Lower lobe of right lung (tissue), 2 donors: Measurements from ENCODE around the gene TEC. TPM values are rescaled to one million over a fixed set of nuclear protein-coding genes. Genes with fewer than 3 reads are reported as not detected.

Experiments used
- ATAC-seq, 2 donors: fragments of 200-7000 bp; cut with Tn5 transposase; one replicate each; pipeline ENCODE4 v1.9.1; 2020 to 2022; ENCODE audit warnings: mild to moderate bottlenecking in 2 of 2, moderate library complexity in 2 of 2
- DNase-seq: peaks from one replicate; pipeline ENCODE4 v3.0.0-alpha.2; 2020
- H3K27ac ChIP-seq: fragments of 200-600 bp; one replicate; pipeline ENCODE4 v1.8.0; 2022
- H3K27me3 ChIP-seq: fragments of 200-600 bp; one replicate; pipeline ENCODE4 v1.8.0; 2022; ENCODE audit warnings: low read depth
- H3K36me3 ChIP-seq: fragments of 200-600 bp; one replicate; pipeline ENCODE4 v1.8.0; 2022; ENCODE audit warnings: mild to moderate bottlenecking
- H3K4me1 ChIP-seq: fragments of 200-600 bp; one replicate; pipeline ENCODE4 v1.8.0; 2022
- H3K4me3 ChIP-seq: fragments of 200-600 bp; one replicate; pipeline ENCODE4 v1.8.0; 2022; ENCODE audit warnings: mild to moderate bottlenecking
- H3K9me3 ChIP-seq: fragments of 200-600 bp; one replicate; pipeline ENCODE4 v1.8.0; 2022
- intact Hi-C: fragments of 100-400 bp; cut with DNase I; formaldehyde crosslinking; loops from one replicate; pipeline ENCODE4 v1.11.0; 2022
- total RNA-seq: library from RNA; stranded (reverse); fragmentation: NEBNext Ultra II Directional; extraction: Animal tissue kit (Norgen Biotek cat#: 25700); gene quantifications from one replicate; pipeline ENCODE4 v1.2.1, GENCODE V29; 2021
- TF ChIP-seq, protein P1 (sequence below): fragments of 200-600 bp; IDR thresholded peaks from one replicate; pipeline ENCODE4 v1.8.0; 2022; ENCODE audit warnings: antibody characterized with exemption, mild to moderate bottlenecking
- donor health status: DM: no; HTN: yes; CAD: no; lungs with severe emphysema.

Gene TEC
- total RNA-seq, 1 donor from 2014 or later = 7.4 TPM

DNA sequence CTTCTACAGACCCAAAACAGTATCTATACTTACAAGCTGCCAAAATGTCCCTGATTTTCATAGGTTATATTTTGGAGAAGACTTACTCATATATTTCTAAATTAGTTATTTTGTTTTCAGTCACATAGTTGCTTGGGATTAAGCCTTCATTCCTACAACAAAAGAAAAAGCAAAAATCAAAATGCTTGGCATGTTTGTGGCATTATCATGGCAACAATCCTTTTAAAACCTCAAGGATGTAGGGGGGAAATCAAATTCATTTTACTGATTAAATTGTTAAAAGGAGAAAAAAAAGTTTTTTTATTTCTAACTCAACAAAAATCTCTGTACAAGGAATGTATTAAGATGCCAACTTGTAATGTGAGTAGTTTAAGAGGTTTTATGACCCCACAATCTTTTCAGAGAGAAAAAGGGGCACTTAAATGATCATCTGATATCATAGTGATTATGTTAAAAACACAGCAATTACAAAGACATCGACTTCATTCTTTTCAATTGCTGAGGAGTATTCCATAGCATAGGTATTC, 159.1 kb downstream of the TEC start:
- Histone ChIP-seq H3K4me1 (no peaks in the 10 kb centered on the region), H3K27ac (no peak overlapping the region), H3K36me3 (no peaks in the 10 kb centered on the region), H3K27me3 (no peaks in the 10 kb centered on the region), H3K9me3 (no peaks in the 10 kb centered on the region), H3K4me3 (no peak overlapping the region)
- ATAC-seq = no peak
- intact Hi-C loops = no loop called here
- DNase-seq = no peak
- TF ChIP-seq, protein P1, sequence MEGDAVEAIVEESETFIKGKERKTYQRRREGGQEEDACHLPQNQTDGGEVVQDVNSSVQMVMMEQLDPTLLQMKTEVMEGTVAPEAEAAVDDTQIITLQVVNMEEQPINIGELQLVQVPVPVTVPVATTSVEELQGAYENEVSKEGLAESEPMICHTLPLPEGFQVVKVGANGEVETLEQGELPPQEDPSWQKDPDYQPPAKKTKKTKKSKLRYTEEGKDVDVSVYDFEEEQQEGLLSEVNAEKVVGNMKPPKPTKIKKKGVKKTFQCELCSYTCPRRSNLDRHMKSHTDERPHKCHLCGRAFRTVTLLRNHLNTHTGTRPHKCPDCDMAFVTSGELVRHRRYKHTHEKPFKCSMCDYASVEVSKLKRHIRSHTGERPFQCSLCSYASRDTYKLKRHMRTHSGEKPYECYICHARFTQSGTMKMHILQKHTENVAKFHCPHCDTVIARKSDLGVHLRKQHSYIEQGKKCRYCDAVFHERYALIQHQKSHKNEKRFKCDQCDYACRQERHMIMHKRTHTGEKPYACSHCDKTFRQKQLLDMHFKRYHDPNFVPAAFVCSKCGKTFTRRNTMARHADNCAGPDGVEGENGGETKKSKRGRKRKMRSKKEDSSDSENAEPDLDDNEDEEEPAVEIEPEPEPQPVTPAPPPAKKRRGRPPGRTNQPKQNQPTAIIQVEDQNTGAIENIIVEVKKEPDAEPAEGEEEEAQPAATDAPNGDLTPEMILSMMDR = no peak

- H3K4me3 ChIP-seq = no peak overlapping the region
- TF ChIP-seq, protein P1 = peak; percentile 49
- H3K36me3 ChIP-seq = no peaks in the 10 kb centered on the region
- H3K4me1 ChIP-seq = no peaks in the 10 kb centered on the region
- no peaks in the 10 kb centered on the region for H3K27me3 ChIP-seq
- no peak overlapping the region for H3K27ac ChIP-seq
- ATAC-seq = peak in 1 of 2 donors; percentile 79
- no peaks in the 10 kb centered on the region for H3K9me3 ChIP-seq
- no peak for DNase-seq
- intact Hi-C loops = no loop called here
Measured at GRCh38 chr4:48109413-48110263, 160.0 kb downstream of the TEC start.

DNA sequence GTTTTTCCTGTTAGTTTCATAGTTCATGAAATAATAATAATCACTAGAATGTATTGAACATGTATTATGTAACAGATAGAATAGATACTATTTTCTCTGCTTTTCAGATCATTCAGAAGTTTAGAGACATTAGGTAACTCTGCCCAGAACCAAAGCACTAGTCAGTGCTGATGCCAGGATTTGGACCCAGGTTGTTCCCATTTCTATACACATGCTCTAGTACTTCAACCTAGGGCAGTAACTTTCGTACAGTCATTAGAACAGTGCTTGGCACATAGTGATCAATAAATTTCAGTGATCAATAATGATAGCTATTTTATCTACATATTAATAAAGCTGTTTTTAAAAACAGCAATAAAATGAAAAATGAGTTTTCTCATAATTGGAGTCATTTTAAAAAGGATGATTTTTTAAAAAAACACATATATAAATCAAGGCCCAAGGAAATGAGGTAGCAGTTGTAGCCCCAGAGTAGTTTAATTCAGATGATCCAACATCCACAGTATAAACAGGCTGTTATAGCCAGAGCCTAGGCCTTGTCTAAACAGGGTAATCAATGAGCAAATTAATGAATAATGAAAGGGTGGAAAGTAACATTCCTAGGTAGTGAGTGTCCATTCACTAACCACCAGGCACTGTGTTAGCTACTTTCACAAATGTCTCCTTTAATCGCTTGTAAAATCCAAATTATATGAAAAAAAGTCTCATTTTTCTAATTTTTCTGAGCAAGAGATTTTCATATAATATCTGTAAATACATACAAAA, 161.1 kb downstream of the TEC start:
- no peak overlapping the region for H3K4me3 ChIP-seq
- H3K27ac ChIP-seq = no peak overlapping the region
- H3K27me3 ChIP-seq = no peaks in the 10 kb centered on the region
- TF ChIP-seq, protein P1 = no peak
- H3K4me1 ChIP-seq = no peaks in the 10 kb centered on the region
- no peak for ATAC-seq
- intact Hi-C loops = no loop called here
- H3K9me3 ChIP-seq = no peaks in the 10 kb centered on the region
- DNase-seq = no peak
- H3K36me3 ChIP-seq = no peaks in the 10 kb centered on the region

DNA sequence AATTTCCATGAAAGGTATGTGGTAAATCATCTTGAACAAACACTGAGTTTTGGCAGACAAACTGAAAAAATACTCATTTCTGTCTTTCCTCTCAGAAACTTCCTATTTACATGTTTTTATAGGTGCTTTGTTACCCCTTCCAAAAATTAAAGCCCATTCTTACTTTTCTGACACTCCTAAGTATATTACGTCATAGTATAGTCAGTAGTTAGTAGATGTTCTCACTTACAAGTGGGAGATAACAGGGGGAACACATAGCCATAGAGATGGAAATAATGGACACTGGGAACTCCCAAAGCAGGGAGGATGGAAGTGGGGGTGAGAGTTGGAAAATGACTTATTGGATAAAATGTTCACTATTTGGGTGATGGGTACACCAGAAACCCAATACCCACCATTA, 164.4 kb downstream of the TEC start:
- Histone ChIP-seq H3K4me1 (no peaks in the 10 kb centered on the region), H3K9me3 (no peaks in the 10 kb centered on the region), H3K27ac (no peak overlapping the region), H3K36me3 (no peaks in the 10 kb centered on the region), H3K4me3 (no peak overlapping the region), H3K27me3 (no peaks in the 10 kb centered on the region)
- no peak for ATAC-seq
- no peak for DNase-seq
- TF ChIP-seq, protein P1 = no peak
- intact Hi-C loops = no loop called here

DNA sequence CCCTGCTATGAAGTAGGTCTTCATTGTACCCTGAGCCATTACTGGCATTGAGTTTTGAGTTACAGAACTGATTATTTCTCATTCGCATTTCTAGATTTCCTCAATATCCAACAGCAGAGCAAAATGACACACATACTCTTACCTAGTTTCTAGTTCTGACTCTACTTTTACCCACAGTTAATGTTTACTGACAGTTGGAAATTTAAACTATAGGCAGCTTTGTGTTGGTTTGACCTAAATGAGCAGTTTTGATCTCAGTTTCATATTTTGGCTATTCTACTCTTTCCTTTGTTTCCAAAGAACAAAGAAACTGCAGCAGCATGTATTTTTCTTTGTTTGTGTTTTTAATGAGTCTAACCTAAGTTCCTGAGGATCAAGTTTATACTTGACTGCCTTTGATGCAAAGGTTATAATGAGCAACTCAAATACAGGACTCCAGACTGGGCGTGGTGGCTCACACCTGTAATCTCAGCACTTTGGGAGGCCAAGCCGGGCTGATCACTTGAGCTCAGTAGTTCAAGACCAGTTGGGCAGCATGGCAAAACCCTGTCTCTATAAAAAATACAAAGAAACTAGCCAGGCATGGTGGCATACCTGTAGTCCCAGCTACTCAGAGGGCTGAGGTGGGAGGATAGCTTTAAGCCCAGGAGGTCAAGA, 166.0 kb downstream of the TEC start:
- Histone ChIP-seq H3K9me3 (no peaks in the 10 kb centered on the region), H3K4me3 (no peak overlapping the region), H3K4me1 (no peaks in the 10 kb centered on the region), H3K27ac (no peak overlapping the region), H3K27me3 (no peaks in the 10 kb centered on the region), H3K36me3 (no peaks in the 10 kb centered on the region)
- intact Hi-C loops = no loop called here
- ATAC-seq = no peak
- TF ChIP-seq, protein P1 = no peak
- no peak for DNase-seq
